K562 (cell line): Measurements from ENCODE around the gene GLRX2. TPM values are rescaled to one million over a fixed set of nuclear protein-coding genes. Genes with fewer than 3 reads are reported as not detected.
A peak's percentile ranks its signal among the peaks of the same experiment; 100 is the strongest.

Experiments
- CBX5 ChIP-seq: IDR thresholded peaks from 2 replicates; pipeline ENCODE4 v1.6.1; 2014; ENCODE audit warnings: low read depth, borderline replicate concordance
- HCFC1 ChIP-seq: IDR thresholded peaks from 2 replicates; pipeline ENCODE4 v1.6.1; 2012; ENCODE audit warnings: low read depth, low read length, improper control_type of control experiment
- NFE2 ChIP-seq: IDR thresholded peaks from 2 replicates; pipeline ENCODE4 v1.6.1; 2014; ENCODE audit warnings: antibody characterized with exemption, low read depth
- PPARD ChIP-seq: fragments of 250-450 bp; sonication (Bioruptor Pico); IDR thresholded peaks from 2 replicates; pipeline ENCODE4 v1.8.0; 2022; ENCODE audit warnings: inconsistent platforms, mild to moderate bottlenecking, moderate library complexity
- SIN3A ChIP-seq, 2 experiments: fragments of 150-350 bp in 1 of 2; IDR thresholded peaks; 2 replicates each; pipeline ENCODE4 v1.6.1; 2011 to 2016; ENCODE audit warnings: borderline replicate concordance in 2 of 2, low read depth in 2 of 2, low read length in 2 of 2, mild to moderate bottlenecking in 2 of 2, moderate library complexity in 2 of 2; ENCODE audit not compliant: control insufficient read depth in 1 of 2
- SMARCB1 ChIP-seq: IDR thresholded peaks from 2 replicates; pipeline ENCODE4 v1.6.1; 2011; ENCODE audit warnings: improper control_type of control experiment, low read depth; ENCODE audit not compliant: insufficient read length
- SMARCE1 ChIP-seq: fragments of 450-650 bp; IDR thresholded peaks from 2 replicates; pipeline ENCODE4 v1.7.1; 2016; ENCODE audit warnings: mild to moderate bottlenecking
- TEAD2 ChIP-seq: fragments of 450-650 bp; IDR thresholded peaks from 2 replicates; pipeline ENCODE4 v1.6.1; 2016; ENCODE audit warnings: missing genetic modification characterization, control low read depth, missing compliant biosample characterization
- THRB ChIP-seq: fragments of 450-650 bp; formaldehyde crosslinking; conservative IDR thresholded peaks from 2 replicates; pipeline ENCODE4 v1.4.0; 2022; ENCODE audit warnings: mild to moderate bottlenecking, missing genetic modification characterization
- ZFX ChIP-seq: sonication (generic); formaldehyde crosslinking; IDR thresholded peaks from 2 replicates; pipeline ENCODE4 v1.8.0; 2022; ENCODE audit warnings: mild to moderate bottlenecking, missing genetic modification reagents, moderate library complexity
- ZNF165 ChIP-seq: fragments of 250-450 bp; sonication (Bioruptor Pico); IDR thresholded peaks from 2 replicates; pipeline ENCODE4 v1.4.0; 2020; ENCODE audit warnings: borderline replicate concordance
- ZNF197 ChIP-seq: fragments of 200-800 bp; sonication (Bioruptor generic); IDR thresholded peaks from 2 replicates; pipeline ENCODE4 v1.6.1; 2016; ENCODE audit warnings: low read depth, missing genetic modification characterization, missing compliant biosample characterization
- ZNF586 ChIP-seq: fragments of 450-650 bp; formaldehyde crosslinking; conservative IDR thresholded peaks from 2 replicates; pipeline ENCODE4 v1.4.0; 2020; ENCODE audit warnings: mild to moderate bottlenecking, moderate library complexity
- polyA plus RNA-seq, 8 experiments: library from polyadenylated mRNA; depleted of rRNA in 4 of 8; stranded (reverse) in 5 of 8; unstranded in 3 of 8; fragments of >200 nt; fragmentation: Nextera tagmentation in 2 of 8; fragmentation: Illumina TruSeq in 1 of 8; extraction: Ambion mirVana in 2 of 8; extraction: Trizol in 1 of 8; gene quantifications; 2 replicates each; pipeline versions ENCODE4 v1.2.1 to v1.2.3, GENCODE V29; 2011 to 2014; ENCODE audit warnings: inconsistent platforms in 1 of 8, missing spikeins in 1 of 8
- total RNA-seq, 7 experiments: library from RNA; depleted of rRNA in 6 of 7; stranded (reverse); fragments of >200 nt in 6 of 7; fragmentation: Illumina TruSeq in 2 of 7; extraction: Trizol in 2 of 7; gene quantifications; 2 replicates each; pipeline versions ENCODE4 v1.2.1 to v1.2.3, GENCODE V29; 2011 to 2021; ENCODE audit warnings: low replicate concordance in 1 of 7
- TF ChIP-seq, protein P1 (sequence below): IDR thresholded peaks from 2 replicates; pipeline ENCODE4 v1.6.1; 2011; ENCODE audit warnings: borderline replicate concordance, low read depth, mild to moderate bottlenecking, moderate library complexity, low read length; ENCODE audit not compliant: insufficient read depth, poor library complexity, severe bottlenecking
- TF ChIP-seq, protein P2 (sequence below): sonication (generic); formaldehyde crosslinking; IDR thresholded peaks from 2 replicates; pipeline ENCODE4 v1.8.1; 2023; ENCODE audit warnings: mild to moderate bottlenecking, missing genetic modification reagents
- TF ChIP-seq, protein P3 (sequence below): fragments of 450-650 bp; formaldehyde crosslinking; IDR thresholded peaks from 2 replicates; pipeline ENCODE4 v1.4.0; 2020; ENCODE audit warnings: mild to moderate bottlenecking, moderate library complexity

The GLRX2 gene
- total and polyA plus RNA-seq, 9 of the 15 experiments (the other 6 are each of a cell fraction or from before 2014, with no cell fraction given): 13.3 to 82.6 (median 55.1) TPM

DNA sequence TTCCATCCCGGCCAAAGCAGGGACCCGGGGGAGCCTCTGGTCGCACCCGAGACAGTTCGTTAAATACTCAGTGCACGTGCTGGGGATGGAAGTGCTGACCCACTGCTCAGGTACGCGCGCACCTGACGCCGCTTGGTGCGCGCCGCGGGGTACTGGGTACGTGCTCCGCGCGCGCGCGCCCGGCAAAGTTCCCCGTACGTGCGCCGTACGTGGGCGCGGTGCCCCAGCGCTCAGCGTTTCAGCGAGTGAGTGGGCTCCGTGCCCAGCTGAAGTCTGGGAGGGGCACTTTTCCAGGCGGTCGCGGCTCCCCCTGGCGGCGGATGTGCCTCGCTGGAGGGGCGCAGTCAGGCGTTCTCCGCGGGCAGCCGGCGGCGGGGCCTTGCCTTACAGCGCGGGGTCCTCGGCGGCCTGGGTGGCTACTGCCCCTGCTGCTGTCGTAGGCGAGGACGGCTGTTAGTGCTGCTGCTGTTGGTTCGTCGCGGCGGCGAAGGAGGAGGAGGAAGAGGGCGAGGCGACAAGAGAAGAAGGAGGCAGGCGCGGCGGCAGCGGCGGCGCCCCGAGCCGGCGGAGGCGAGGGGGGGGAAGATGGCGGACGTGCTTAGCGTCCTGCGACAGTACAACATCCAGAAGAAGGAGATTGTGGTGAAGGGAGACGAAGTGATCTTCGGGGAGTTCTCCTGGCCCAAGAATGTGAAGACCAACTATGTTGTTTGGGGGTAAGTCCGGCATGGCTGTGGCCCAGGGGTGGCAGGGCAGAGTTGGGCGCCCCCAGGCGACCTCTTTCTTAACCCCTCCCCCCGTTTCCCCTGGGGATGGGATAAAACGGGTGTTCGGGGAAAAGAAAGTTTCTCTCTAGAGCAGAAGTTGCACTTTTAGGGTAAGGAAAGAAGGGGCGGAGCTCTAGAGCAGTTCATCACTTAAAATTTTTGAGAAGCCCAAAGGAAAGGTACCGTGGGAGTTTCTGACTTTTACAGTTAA, 16.7 kb upstream of the GLRX2 start, which contains the start of gene CDC73 (continued):
- TF ChIP-seq, protein P1, sequence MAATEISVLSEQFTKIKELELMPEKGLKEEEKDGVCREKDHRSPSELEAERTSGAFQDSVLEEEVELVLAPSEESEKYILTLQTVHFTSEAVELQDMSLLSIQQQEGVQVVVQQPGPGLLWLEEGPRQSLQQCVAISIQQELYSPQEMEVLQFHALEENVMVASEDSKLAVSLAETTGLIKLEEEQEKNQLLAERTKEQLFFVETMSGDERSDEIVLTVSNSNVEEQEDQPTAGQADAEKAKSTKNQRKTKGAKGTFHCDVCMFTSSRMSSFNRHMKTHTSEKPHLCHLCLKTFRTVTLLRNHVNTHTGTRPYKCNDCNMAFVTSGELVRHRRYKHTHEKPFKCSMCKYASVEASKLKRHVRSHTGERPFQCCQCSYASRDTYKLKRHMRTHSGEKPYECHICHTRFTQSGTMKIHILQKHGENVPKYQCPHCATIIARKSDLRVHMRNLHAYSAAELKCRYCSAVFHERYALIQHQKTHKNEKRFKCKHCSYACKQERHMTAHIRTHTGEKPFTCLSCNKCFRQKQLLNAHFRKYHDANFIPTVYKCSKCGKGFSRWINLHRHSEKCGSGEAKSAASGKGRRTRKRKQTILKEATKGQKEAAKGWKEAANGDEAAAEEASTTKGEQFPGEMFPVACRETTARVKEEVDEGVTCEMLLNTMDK: peak; percentile 97
- peak; percentile 98 for TF ChIP-seq ZFX (CRISPR knock-in tag)
- TF ChIP-seq NFE2: peak; percentile 87
- no peak for TF ChIP-seq SMARCB1
- TF ChIP-seq ZNF165 (CRISPR knock-in tag): no peak; the same call in 1 of the 2 replicates
- peak; percentile 72 for TF ChIP-seq HCFC1
- TF ChIP-seq, protein P2, sequence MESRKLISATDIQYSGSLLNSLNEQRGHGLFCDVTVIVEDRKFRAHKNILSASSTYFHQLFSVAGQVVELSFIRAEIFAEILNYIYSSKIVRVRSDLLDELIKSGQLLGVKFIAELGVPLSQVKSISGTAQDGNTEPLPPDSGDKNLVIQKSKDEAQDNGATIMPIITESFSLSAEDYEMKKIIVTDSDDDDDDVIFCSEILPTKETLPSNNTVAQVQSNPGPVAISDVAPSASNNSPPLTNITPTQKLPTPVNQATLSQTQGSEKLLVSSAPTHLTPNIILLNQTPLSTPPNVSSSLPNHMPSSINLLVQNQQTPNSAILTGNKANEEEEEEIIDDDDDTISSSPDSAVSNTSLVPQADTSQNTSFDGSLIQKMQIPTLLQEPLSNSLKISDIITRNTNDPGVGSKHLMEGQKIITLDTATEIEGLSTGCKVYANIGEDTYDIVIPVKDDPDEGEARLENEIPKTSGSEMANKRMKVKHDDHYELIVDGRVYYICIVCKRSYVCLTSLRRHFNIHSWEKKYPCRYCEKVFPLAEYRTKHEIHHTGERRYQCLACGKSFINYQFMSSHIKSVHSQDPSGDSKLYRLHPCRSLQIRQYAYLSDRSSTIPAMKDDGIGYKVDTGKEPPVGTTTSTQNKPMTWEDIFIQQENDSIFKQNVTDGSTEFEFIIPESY (CRISPR knock-in tag): peak; percentile 79
- no peak for TF ChIP-seq TEAD2 (tag)
- TF ChIP-seq SMARCE1: peak; percentile 35; the same call in 1 of the 2 replicates
- TF ChIP-seq THRB (CRISPR knock-in tag): 0 out of 2 replicates have a peak, but pooled peaks have one; percentile 71
- TF ChIP-seq PPARD (CRISPR knock-in tag): no peak
- peak; percentile 56 to 75; a peak in 2 of 4 replicates for TF ChIP-seq SIN3A (IDR thresholded peaks at IDR 0.05; ENCODE audit: borderline replicate concordance in 2 of 2, control insufficient read depth in 1 of 2, low read depth in 2 of 2, low read length in 2 of 2)
- no peak for TF ChIP-seq ZNF586 (CRISPR knock-in tag)
- no peak for TF ChIP-seq CBX5
- TF ChIP-seq ZNF197 (CRISPR knock-in tag): peak; percentile 47; the same call in 1 of the 2 replicates
- TF ChIP-seq, protein P3, sequence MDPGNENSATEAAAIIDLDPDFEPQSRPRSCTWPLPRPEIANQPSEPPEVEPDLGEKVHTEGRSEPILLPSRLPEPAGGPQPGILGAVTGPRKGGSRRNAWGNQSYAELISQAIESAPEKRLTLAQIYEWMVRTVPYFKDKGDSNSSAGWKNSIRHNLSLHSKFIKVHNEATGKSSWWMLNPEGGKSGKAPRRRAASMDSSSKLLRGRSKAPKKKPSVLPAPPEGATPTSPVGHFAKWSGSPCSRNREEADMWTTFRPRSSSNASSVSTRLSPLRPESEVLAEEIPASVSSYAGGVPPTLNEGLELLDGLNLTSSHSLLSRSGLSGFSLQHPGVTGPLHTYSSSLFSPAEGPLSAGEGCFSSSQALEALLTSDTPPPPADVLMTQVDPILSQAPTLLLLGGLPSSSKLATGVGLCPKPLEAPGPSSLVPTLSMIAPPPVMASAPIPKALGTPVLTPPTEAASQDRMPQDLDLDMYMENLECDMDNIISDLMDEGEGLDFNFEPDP (CRISPR knock-in tag): no peak
